ENCODE data around the gene SEC61A1.

SEC61A1 gene

GRCh38 chr3:128051837-128052594 is at the start of gene SEC61A1:
Gene SEC61A1, plus strand, starts transcription at chr3:128052437. Its CDS starts 116 bp downstream, at chr3:128052553.
- peak; percentile 82 to 93 for DNase-seq

GRCh38 chr3:128004661-128005060 is 47.6 kb upstream of the SEC61A1 start:
- no peak for DNase-seq

GRCh38 chr3:128006061-128007032 is 45.9 kb upstream of the SEC61A1 start:
- no peak for DNase-seq

- DNase-seq = no peak
Observed at GRCh38 chr3:128007033-128007424, 45.2 kb upstream of the SEC61A1 start.

DNA sequence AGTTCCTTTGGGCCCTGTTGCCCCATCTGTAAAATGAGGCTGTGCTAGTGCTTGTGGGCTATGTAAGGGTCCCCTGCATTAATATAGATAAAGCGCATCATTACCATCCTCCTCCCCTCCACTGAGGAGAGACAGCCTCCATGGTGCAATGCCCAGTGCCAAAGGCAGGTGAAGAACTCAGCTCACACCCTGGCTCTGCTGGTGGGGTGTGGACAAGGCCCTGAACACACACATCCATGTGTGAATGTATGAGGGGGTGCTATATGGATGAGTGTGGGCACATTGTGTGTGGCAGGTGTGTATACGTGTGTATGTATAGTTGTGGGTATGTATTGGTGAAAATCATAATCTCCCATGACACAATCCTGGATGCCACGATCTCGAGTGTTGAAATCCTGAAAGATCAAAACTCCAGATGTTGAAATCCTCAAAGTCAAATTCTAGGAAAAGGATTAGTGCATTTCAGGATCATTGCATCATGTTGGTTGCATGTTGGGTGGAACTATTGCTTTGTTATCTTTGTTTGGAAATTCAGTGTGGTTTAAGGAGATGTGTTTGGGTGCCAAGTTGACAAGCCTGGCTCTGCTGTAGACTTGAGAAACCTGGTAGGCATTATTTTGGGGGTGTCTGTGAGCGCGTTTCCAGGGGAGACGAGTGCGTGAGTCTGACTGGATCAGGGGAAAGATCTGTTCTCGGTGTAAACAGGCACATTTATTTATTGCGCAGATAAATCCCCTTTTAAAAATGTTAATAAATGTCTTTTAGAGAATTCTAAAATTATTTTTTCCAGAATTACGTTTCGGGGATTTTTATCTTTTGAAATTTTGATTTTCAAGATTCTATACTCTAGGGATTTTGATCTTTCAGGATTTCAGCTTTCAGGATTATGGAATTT is 42.0 kb upstream of the SEC61A1 start:
- no peak for DNase-seq

GRCh38 chr3:128011140-128011539 is 41.1 kb upstream of the SEC61A1 start:
- peak in 1 of 2 donors; percentile 7 for DNase-seq

- DNase-seq = no peak
Observed at GRCh38 chr3:128012050-128012449, 40.2 kb upstream of the SEC61A1 start.

GRCh38 chr3:128014548-128014947 is 37.7 kb upstream of the SEC61A1 start:
- DNase-seq = no peak

DNA sequence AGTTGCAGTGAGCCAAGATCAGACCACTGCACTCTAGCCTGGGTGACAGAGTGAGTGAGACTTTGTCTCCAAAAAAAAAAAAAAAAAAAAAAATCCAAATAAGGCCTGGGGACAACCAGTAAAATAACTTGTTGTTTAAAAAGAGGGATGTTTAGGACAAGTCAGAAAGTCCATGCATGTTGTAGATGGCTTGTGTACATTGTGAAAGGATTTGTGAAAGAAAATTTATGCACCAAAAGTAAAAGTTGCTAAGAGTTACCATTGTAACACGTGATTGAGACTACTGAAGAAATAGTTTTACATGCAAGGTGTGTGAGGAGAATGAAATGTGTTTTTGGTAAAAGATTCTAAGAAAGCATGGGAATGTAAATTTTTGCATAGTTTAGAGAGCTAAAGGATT is 35.7 kb upstream of the SEC61A1 start:
- no peak for DNase-seq

GRCh38 chr3:128021768-128022372 is 30.4 kb upstream of the SEC61A1 start:
- DNase-seq = no peak

GRCh38 chr3:128033102-128033501 is 19.1 kb upstream of the SEC61A1 start:
- DNase-seq = no peak

- DNase-seq = no peak
Observed at GRCh38 chr3:128036119-128036518, 16.1 kb upstream of the SEC61A1 start.

- DNase-seq = no peak
Observed at GRCh38 chr3:128040041-128040440, 12.2 kb upstream of the SEC61A1 start.

DNA sequence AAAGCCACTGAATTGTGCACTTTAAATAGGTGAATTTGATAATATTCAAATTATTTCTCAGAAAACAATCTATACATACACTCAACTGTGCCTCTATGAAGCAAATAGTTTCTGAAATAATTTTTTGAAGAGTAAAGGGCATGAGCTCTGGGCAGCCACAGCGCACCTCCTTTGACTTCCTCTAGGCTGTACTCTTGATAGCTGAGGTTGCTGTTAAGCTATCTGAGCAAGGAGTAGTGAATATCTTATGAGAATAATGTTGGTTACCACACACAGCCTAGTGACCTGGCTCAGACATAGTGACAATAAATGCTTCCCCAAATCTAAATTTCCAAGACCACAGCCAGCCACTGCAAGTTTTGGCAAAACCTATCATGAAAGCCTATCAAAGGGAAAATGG is 11.6 kb upstream of the SEC61A1 start:
- DNase-seq = no peak

DNA sequence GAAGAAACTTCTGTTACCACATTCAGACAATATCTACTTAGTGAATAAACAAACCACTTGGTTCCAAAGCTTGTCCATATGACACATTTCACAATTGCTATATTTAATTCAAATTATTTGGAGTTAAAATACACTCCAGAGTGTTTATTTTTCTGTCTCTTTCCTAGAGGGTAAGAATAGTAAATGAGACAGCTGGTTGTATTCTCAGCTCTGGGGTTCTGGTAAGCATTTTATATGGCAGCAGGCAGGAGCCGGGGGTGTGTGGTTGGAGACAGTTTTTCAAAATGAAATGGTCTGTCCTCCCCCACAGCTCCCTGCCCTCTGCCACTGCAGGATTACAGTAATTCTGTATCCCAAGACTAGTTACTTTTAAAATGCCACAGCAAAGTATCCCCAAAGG is 10.9 kb upstream of the SEC61A1 start:
- peak in 1 of 2 donors; percentile 6 for DNase-seq

DNA sequence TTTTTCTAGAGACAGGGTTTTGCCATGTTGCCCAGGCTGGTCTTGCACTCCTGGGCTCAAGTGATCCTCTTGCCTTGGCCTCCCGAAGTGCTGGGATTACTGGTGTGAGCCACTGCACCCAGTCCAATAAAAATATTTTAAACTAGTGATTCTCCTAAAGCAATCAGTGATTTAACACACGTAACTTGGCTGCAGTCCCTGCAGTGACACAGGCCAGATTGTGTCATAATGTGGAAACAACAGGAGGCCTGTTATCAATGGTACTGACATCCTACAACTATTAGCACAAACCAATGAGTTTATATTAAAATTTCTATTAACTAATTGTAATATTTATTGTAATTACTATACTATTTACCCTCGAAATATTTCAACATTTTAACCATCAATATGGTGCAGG is 1.6 kb upstream of the SEC61A1 start:
- DNase-seq = no peak

DNA sequence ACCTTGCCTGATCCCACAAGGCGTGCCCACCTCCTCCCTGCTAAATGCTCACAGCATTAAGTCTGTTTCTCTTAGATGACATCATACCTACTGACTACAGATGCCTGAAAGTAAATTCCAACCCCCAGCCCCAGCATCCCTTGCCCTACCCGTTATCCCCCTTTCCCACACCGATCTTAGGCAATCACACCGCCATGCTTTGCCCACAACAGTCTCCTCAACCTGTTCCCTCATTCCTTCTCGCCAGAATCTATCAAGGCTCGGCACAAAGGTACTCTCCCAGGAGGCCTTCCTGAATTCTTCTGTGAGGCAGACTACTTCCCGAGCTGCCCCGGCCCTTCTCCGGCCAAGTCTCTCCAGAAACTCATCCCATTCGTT is 789 bp upstream of the SEC61A1 start:
- DNase-seq = no peak

DNA sequence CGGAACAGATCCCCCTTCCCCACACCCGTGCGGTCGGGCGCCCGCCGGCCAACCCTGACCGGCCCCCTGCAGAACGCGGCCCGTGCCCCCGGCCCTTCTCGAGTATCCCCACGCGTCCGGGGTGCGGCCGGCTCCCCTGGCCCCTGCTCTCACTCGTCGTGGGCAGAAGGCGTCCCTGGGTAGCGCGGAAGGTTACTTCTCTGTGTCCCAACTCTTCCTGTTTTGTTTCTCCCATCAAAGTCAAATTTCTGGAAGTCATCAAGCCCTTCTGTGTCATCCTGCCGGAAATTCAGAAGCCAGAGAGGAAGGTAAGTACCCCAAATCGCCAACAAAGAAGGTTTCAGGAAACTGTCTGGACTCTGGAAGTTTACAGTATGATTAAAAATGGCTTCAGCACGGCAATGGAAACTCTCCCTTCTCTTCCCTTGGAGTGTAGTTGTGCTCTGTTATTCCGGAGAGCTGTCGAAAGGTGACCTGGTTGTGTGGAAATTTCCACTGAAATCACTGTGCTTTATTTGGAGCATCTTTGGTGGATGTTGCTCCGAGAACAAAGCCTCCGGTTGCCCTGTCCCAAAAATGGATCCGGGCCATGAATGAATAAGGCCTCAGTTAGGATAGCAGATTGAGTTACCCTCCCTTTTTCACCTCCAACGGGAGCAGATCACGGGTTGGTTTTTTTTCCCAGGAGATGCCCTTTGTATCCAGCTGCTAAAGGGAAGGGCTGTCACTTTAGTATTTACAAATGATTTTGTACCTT is 536 bp downstream of the SEC61A1 start:
- no peak for DNase-seq

- no peak for DNase-seq
Observed at GRCh38 chr3:128053614-128054013, 1.4 kb downstream of the SEC61A1 start.

- DNase-seq = no peak
Observed at GRCh38 chr3:128054367-128054766, 2.1 kb downstream of the SEC61A1 start.

DNA sequence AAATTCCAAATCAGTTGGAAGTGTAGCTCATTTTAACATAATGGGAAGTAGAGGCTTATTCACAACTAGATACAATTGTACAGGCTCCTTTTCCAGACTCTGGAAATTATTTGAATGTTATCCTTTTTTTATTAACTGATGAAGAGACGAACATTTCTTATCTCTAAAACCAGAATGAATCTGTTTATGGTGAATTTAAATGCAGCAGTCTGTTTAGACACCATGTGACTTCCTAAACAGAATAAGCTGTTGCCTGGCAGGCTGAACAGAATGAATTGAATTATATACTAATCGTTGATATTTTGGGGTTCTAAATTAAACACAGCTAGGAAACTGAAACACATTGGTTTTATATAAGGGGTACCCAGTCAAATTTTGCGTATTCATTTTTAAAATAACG is 4.0 kb downstream of the SEC61A1 start:
- no peak for DNase-seq
